BJ (cell line): ENCODE data around the gene THTPA. TPM values are rescaled to one million over a fixed set of nuclear protein-coding genes. Genes with fewer than 3 reads are reported as not detected.

Experiments used
- CTCF ChIA-PET: fragments of 350-600 bp; formaldehyde crosslinking; extraction: SDS; loops from one replicate; lab custom pipeline; 2021; ENCODE audit warnings: antibody characterized with exemption, inconsistent platforms; lab: Yijun Ruan, JAX
- POLR2A ChIA-PET: fragments of 300-600 bp; sonication (Branson Sonifier 250); formaldehyde crosslinking; extraction: SDS; loops from one replicate; lab custom pipeline; 2021; ENCODE audit warnings: antibody characterized with exemption; lab: Charles Lee
- DNase-seq: peaks from one replicate; pipeline ENCODE4 v3.0.0-alpha.2; 2011; ENCODE audit warnings: low read depth
- H3K27me3 ChIP-seq: 2 replicates; pipeline ENCODE4 v1.6.0; 2011; ENCODE audit warnings: low read length; ENCODE audit not compliant: control insufficient read depth, insufficient read depth
- H3K36me3 ChIP-seq: 2 replicates; pipeline ENCODE4 v1.5.1; 2011; ENCODE audit warnings: low read length; ENCODE audit not compliant: control insufficient read depth, insufficient read depth
- H3K4me3 ChIP-seq: 2 replicates; pipeline ENCODE4 v1.5.1; 2011; ENCODE audit warnings: low read depth, mild to moderate bottlenecking, control low read depth, low read length
- polyA plus RNA-seq: library from polyadenylated mRNA; depleted of rRNA; stranded (reverse); fragments of >200 nt; gene quantifications from 2 replicates; pipeline ENCODE4 v1.2.3, GENCODE V29; 2011
- TF ChIP-seq, protein P1 (sequence below): IDR thresholded peaks from 2 replicates; pipeline ENCODE4 v1.5.1; 2011; ENCODE audit warnings: low read depth, mild to moderate bottlenecking, control low read depth, inconsistent platforms, low read length, moderate library complexity; ENCODE audit not compliant: insufficient read depth

Gene THTPA
- polyA plus RNA-seq, 1 experiment: 14.2 TPM

DNA sequence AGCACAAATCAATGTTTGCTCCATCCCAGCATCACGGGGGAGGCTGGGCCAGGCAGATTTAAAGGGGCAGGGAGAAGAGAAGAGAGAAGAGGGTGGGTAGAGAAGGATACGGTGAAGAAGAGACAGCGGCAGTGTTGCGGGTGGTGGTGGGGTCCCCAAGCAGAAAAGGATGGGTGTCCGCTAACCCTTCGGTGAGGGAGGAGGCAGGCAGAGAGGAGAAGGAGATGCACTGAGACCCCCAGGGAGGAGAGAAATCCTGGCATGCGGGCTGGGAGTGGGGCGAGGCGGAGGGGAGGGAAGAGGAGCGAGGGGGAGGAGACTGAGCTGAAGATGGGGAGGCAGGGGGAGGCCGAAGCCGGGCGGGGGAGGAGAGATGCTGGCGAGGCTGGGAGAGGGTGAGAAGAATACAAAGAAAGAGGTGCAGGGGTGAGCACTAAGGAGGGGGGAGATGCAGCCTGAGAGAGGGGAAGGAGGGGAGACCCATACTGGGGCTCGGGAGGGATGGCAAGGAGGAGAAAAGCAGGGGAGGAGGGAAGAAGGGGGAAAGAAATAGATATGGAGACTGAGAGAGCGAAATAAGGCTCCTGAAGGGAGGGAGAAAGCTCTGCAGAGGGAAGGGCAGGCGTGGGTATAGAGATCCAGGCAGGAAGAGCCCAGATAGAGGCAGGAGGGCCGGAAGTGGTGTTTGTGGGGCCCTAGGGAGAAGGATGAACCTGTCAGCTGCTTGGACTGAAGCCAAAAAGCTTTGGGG lies 22.7 kb downstream of the THTPA start, which contains the start of gene JPH4:
Gene JPH4, minus strand, starts transcription at position 231 of the 751 bp plus-strand sequence. CDS start 1,337 bp downstream, outside the sequence.
- TF ChIP-seq, protein P1, sequence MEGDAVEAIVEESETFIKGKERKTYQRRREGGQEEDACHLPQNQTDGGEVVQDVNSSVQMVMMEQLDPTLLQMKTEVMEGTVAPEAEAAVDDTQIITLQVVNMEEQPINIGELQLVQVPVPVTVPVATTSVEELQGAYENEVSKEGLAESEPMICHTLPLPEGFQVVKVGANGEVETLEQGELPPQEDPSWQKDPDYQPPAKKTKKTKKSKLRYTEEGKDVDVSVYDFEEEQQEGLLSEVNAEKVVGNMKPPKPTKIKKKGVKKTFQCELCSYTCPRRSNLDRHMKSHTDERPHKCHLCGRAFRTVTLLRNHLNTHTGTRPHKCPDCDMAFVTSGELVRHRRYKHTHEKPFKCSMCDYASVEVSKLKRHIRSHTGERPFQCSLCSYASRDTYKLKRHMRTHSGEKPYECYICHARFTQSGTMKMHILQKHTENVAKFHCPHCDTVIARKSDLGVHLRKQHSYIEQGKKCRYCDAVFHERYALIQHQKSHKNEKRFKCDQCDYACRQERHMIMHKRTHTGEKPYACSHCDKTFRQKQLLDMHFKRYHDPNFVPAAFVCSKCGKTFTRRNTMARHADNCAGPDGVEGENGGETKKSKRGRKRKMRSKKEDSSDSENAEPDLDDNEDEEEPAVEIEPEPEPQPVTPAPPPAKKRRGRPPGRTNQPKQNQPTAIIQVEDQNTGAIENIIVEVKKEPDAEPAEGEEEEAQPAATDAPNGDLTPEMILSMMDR: no peak

GRCh38 chr14:23579311-23579630 lies 23.2 kb downstream of the THTPA start:
- POLR2A ChIA-PET: interaction anchor here (0.5 kb wide), 1 partner anchor 329 kb away, joined by 5 read pairs; no protein-coding TSS in a partner anchor
- Histone ChIP-seq H3K36me3 (no peaks in the 10 kb centered on the region), H3K27me3 (peaks cover 18% of the 10 kb centered on the region), H3K4me3 (no peak overlapping the region)
- CTCF ChIA-PET: interaction anchor here (2.2 kb wide), 1 partner anchor 10 kb away, joined by 7 read pairs; no protein-coding TSS in a partner anchor
- DNase-seq: no peak
- TF ChIP-seq, protein P1: no peak

More for the DNA sequence above, 22.7 kb downstream of the THTPA start, which contains the start of gene JPH4:
- DNase-seq: no peak
- no peak within 1 kb of the TSS for H3K4me3 ChIP-seq
- peaks cover 18% of the 10 kb centered on the region for H3K27me3 ChIP-seq
- ChIA-PET POLR2A (interaction anchor here (0.5 kb wide), 1 partner anchor 329 kb away, joined by 5 read pairs; no protein-coding TSS in a partner anchor), CTCF (interaction anchor here (0.9 kb wide), 1 partner anchor 10 kb away, joined by 3 read pairs; no protein-coding TSS in a partner anchor)
- no peaks in the 10 kb centered on the region for H3K36me3 ChIP-seq

- ChIA-PET CTCF (interaction anchor here (2.2 kb wide), 1 partner anchor 9 kb away, joined by 7 read pairs; no protein-coding TSS in a partner anchor), POLR2A (no interaction called here)
These were observed 23.7 kb downstream of the THTPA start for GRCh38 chr14:23579739-23580138.

DNA sequence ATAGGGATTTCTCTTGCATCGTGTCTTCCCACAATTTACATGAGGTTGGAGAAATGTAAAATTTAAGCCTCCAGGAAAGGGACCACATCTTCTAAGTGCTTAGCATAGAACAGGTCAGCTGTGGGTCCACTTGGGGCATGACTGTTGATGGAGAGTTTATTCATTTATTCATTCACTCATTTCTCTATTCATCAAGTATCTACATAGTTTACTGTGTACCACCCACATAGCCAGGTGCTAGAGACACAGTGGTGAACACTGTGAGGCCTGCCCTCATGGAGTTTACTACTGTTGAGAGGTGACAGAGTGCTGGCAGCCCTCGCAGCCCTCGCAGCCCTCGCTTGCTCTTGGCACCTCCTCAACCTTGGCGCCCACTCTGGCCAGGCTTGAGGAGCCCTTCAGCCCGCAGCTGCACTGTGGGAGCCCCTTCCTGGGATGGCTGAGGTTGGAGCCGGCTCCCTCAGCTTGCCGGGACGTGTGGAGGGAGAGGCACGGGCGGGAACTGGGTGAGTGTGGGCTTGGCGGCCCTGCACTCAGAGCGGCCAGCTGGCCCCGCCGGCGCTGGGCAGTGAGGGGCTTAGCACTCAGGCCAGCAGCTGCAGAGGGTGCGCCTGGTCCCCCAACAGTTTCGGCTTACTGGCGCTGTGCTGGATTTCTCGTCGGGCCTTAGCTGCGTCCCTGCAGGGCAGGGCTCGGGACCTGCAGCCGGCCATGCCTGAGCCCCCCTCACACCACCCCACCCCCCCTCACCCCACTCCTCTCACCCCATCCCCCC lies 24.3 kb downstream of the THTPA start:
- no peak overlapping the region for H3K4me3 ChIP-seq
- CTCF ChIA-PET: interaction anchor here (2.2 kb wide), 1 partner anchor 9 kb away, joined by 7 read pairs; no protein-coding TSS in a partner anchor
- POLR2A ChIA-PET: no interaction called here
- H3K27me3 ChIP-seq: peaks cover 16% of the 10 kb centered on the region
- no peaks in the 10 kb centered on the region for H3K36me3 ChIP-seq
- TF ChIP-seq, protein P1: no peak
- DNase-seq: no peak

More at GRCh38 chr14:23579739-23580138, 23.7 kb downstream of the THTPA start:
- no peak for DNase-seq
- no peak overlapping the region for H3K4me3 ChIP-seq
- H3K36me3 ChIP-seq: no peaks in the 10 kb centered on the region
- H3K27me3 ChIP-seq: peaks cover 18% of the 10 kb centered on the region
- TF ChIP-seq, protein P1: no peak

GRCh38 chr14:23580948-23581281 lies 24.8 kb downstream of the THTPA start:
- POLR2A ChIA-PET: no interaction called here
- TF ChIP-seq, protein P1: no peak

More at GRCh38 chr14:23580948-23581281, 24.8 kb downstream of the THTPA start:
- H3K36me3 ChIP-seq: no peaks in the 10 kb centered on the region
- CTCF ChIA-PET: interaction anchor here (2.2 kb wide), 1 partner anchor 8 kb away, joined by 7 read pairs; no protein-coding TSS in a partner anchor
- peaks cover 15% of the 10 kb centered on the region for H3K27me3 ChIP-seq
- no peak for DNase-seq
- no peak overlapping the region for H3K4me3 ChIP-seq
